HCT116 (cell line): ENCODE measurements around the gene PPP2R5C. TPM values are rescaled to one million over a fixed set of nuclear protein-coding genes. Genes with fewer than 3 reads are reported as not detected.
A peak's percentile ranks its signal among the peaks of the same experiment; 100 is the strongest.

Experiments
- ATAC-seq: fragments of 200-7000 bp; cut with Tn5 transposase; 2 replicates; pipeline ENCODE4 v1.9.1; 2020; ENCODE audit warnings: mild to moderate bottlenecking, moderate library complexity
- BruUV-seq: library from RNA; stranded (reverse); fragments of 400-500 nt; replicated peaks from 2 replicates; lab custom pipeline; 2021; lab: Mats Ljungman, UMichigan
- CTCF ChIA-PET: fragments of 300-600 bp; sonication (Branson Sonifier 250); formaldehyde crosslinking; loops from one replicate; lab custom pipeline; 2021; ENCODE audit warnings: antibody characterized with exemption; lab: Charles Lee
- POLR2A ChIA-PET: fragments of 300-600, 350-600 bp; sonication (Branson Sonifier 250); formaldehyde crosslinking; loops from one replicate; lab custom pipeline; 2021; ENCODE audit warnings: antibody characterized with exemption; lab: Charles Lee
- RAD21 ChIA-PET, 2 experiments: fragments of 300-600 bp; sonication (Branson Sonifier 250); formaldehyde crosslinking; loops; one replicate each; lab custom pipeline; 2023; ENCODE audit warnings: low total read pairs in 2 of 2; ENCODE audit not compliant: uncharacterized antibody in 2 of 2, unreplicated experiment in 2 of 2, low non-redundant PET in 1 of 2; lab: Charles Lee
- DNase-seq: peaks from one replicate; pipeline ENCODE4 v3.0.0-alpha.2; 2010; ENCODE audit warnings: low read depth, low spot score
- H2AFZ ChIP-seq: fragments of 200-600 bp; shearing (Covaris generic), sonication (generic); 2 replicates; pipeline ENCODE4 v1.6.1; 2017; ENCODE audit warnings: low read depth, mixed run types, mixed read lengths, antibody characterized with exemption, low read length; ENCODE audit not compliant: poor library complexity, severe bottlenecking
- H3K27ac ChIP-seq: 2 replicates; pipeline ENCODE4 v1.5.1; 2012; ENCODE audit warnings: low read depth, low read length
- H3K27me3 ChIP-seq: fragments of 200-600 bp; sonication (generic); 2 replicates; pipeline ENCODE4 v1.6.1; 2016; ENCODE audit warnings: mixed run types, low read length, mixed read lengths; ENCODE audit not compliant: insufficient read depth
- H3K36me3 ChIP-seq, 2 experiments: fragments of 200-500 bp in 1 of 2; fragments of 200-600 bp in 1 of 2; sonication (Bioruptor generic) in 1 of 2; sonication (generic) in 1 of 2; 2 replicates each; pipeline versions ENCODE4 v1.5.1 to v1.6.1; 2014 to 2016; ENCODE audit warnings: low read length in 2 of 2, inconsistent platforms in 1 of 2, mixed read lengths in 1 of 2, mixed run types in 1 of 2; ENCODE audit not compliant: insufficient read depth in 2 of 2, control insufficient read depth in 1 of 2
- H3K4me1 ChIP-seq, 2 experiments: fragments of 200-600 bp in 1 of 2; sonication (generic) in 1 of 2; 2 replicates each; pipeline versions ENCODE4 v1.5.1 to v1.6.1; 2012 to 2017; ENCODE audit warnings: low read length in 2 of 2, inconsistent platforms in 1 of 2, mild to moderate bottlenecking in 1 of 2, mixed read lengths in 1 of 2, mixed run types in 1 of 2, moderate library complexity in 1 of 2; ENCODE audit not compliant: insufficient read depth in 2 of 2, control insufficient read depth in 1 of 2
- H3K4me2 ChIP-seq: fragments of 200-600 bp; sonication (generic); 2 replicates; pipeline ENCODE4 v1.6.1; 2017; ENCODE audit warnings: mixed run types, low read length, mixed read lengths
- H3K4me3 ChIP-seq, 2 experiments: fragments of 200-600 bp in 1 of 2; sonication (generic) in 1 of 2; replicated peaks in 1 of 2; 2 replicates each; pipeline ENCODE4 v1.5.1; 2011 to 2016; ENCODE audit warnings: low read length in 2 of 2, control low read depth in 1 of 2, low read depth in 1 of 2, mild to moderate bottlenecking in 1 of 2, mixed read lengths in 1 of 2, mixed run types in 1 of 2
- H3K79me2 ChIP-seq: fragments of 200-600 bp; sonication (generic); 2 replicates; pipeline ENCODE4 v1.6.1; 2017; ENCODE audit warnings: mild to moderate bottlenecking, mixed run types, low read length, moderate library complexity, mixed read lengths; ENCODE audit not compliant: insufficient read depth
- H3K9ac ChIP-seq: fragments of 200-600 bp; sonication (generic); 2 replicates; pipeline ENCODE4 v1.6.1; 2016; ENCODE audit warnings: low read length, mixed read lengths
- H3K9me2 ChIP-seq: fragments of 200-600 bp; sonication (generic), shearing (Covaris generic); 2 replicates; pipeline ENCODE4 v1.6.1; 2017; ENCODE audit warnings: mixed run types, mild to moderate bottlenecking, moderate library complexity; ENCODE audit not compliant: insufficient read depth
- H3K9me3 ChIP-seq, 2 experiments: fragments of 200-500 bp in 1 of 2; fragments of 200-600 bp in 1 of 2; sonication (Bioruptor generic) in 1 of 2; sonication (generic) in 1 of 2; 2 replicates each; pipeline ENCODE4 v1.6.1; 2014 to 2017; ENCODE audit warnings: low read length in 2 of 2, mixed read lengths in 2 of 2, inconsistent platforms in 1 of 2, low read depth in 1 of 2, mild to moderate bottlenecking in 1 of 2, mixed run types in 1 of 2, moderate library complexity in 1 of 2; ENCODE audit not compliant: control insufficient read depth in 1 of 2, insufficient read depth in 1 of 2
- H4K20me1 ChIP-seq: fragments of 200-600 bp; sonication (generic), shearing (Covaris generic); 2 replicates; pipeline ENCODE4 v1.6.1; 2017; ENCODE audit warnings: mixed run types, mild to moderate bottlenecking, moderate library complexity; ENCODE audit not compliant: insufficient read depth
- EGR1 ChIP-seq: IDR thresholded peaks from 2 replicates; pipeline ENCODE4 v1.6.1; 2012; ENCODE audit warnings: low read depth
- ELF1 ChIP-seq: IDR thresholded peaks from 2 replicates; pipeline ENCODE4 v1.6.1; 2012; ENCODE audit warnings: low read depth, borderline replicate concordance
- FOSL1 ChIP-seq: IDR thresholded peaks from 2 replicates; pipeline ENCODE4 v1.6.1; 2012; ENCODE audit warnings: low read depth
- RAD21 ChIP-seq: IDR thresholded peaks from 2 replicates; pipeline ENCODE4 v1.6.1; 2012; ENCODE audit warnings: low read depth, mild to moderate bottlenecking
- SP1 ChIP-seq: IDR thresholded peaks from 2 replicates; pipeline ENCODE4 v1.6.1; 2012; ENCODE audit warnings: low read depth
- intact Hi-C: fragments of 100-400 bp; cut with micrococcal nuclease; formaldehyde crosslinking; loops from 2 replicates; pipeline ENCODE4 v1.10.0; 2022
- total RNA-seq: library from RNA; stranded (reverse); gene quantifications from one replicate; pipeline ENCODE4 v1.2.1, GENCODE V29; 2021; ENCODE audit not compliant: unreplicated experiment
- TF ChIP-seq, protein P1 (sequence below), 3 experiments: fragments of 200-600 bp in 1 of 3; sonication (generic) in 1 of 3; IDR thresholded peaks in 2 of 3; conservative IDR thresholded peaks in 1 of 3; 2 replicates each; pipeline ENCODE4 v1.5.1; 2012 to 2017; ENCODE audit warnings: low read depth in 2 of 3, low read length in 2 of 3, antibody characterized with exemption in 1 of 3, borderline replicate concordance in 1 of 3, control low read depth in 1 of 3, mild to moderate bottlenecking in 1 of 3, mixed read lengths in 1 of 3, mixed run types in 1 of 3, moderate library complexity in 1 of 3; ENCODE audit not compliant: insufficient read depth in 1 of 3
- TF ChIP-seq, protein P2 (sequence below): IDR thresholded peaks from 2 replicates; pipeline ENCODE4 v1.6.1; 2012
- TF ChIP-seq, protein P3 (sequence below): IDR thresholded peaks from 2 replicates; pipeline ENCODE4 v1.6.1; 2012
- TF ChIP-seq, protein P4 (sequence below): IDR thresholded peaks from 2 replicates; pipeline ENCODE4 v1.6.1; 2011; ENCODE audit warnings: mild to moderate bottlenecking, low read length, moderate library complexity; ENCODE audit not compliant: insufficient replicate concordance; ENCODE audit errors: extremely low read depth

Gene PPP2R5C
- total RNA-seq, 1 experiment from 2014 or later: 117 TPM

DNA sequence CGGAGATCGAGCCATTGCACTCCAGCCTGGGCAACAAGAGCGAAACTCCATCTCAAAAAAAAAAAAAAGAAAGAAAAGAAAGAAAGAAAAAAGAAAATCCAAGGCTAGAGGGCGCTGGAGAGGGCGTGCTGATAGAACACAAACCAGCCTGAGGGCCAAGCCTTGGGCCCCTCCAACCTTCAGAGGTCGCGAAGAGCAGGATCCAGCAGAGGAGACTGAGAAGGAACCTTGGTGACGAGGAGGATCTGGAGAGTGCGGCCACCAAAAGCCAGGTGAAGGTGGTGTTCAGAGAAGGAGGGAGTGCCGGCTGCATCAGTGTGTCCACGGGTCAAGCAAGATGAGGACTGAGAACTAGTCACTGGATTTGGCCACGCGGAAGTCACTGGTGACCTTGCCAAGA, 198.7 kb downstream of the PPP2R5C start:
- ChIA-PET POLR2A (no interaction called here), CTCF (interaction anchor here (1.4 kb wide), 2 partner anchors 13 to 189 kb away, joined by 4 to 5 read pairs; no protein-coding TSS in a partner anchor), RAD21 (no interaction called here)
- no peaks in the 10 kb centered on the region for H3K27me3 ChIP-seq
- BruUV-seq: no TSS peak
- H4K20me1 ChIP-seq: no peaks in the 10 kb centered on the region
- no peaks in the 10 kb centered on the region for H3K36me3 ChIP-seq
- intact Hi-C loops: loop anchor here (2.0 to 5.0 kb wide), 5 partner anchors 87 to 355 kb away; partner anchors contain the start of gene WDR20
- H3K27ac ChIP-seq: no peak overlapping the region
- no peak overlapping the region for H3K9ac ChIP-seq
- no peak for DNase-seq
- ATAC-seq: no peak
- no peak overlapping the region for H3K4me3 ChIP-seq
- TF ChIP-seq EGR1 (no peak), ELF1 (no peak), RAD21 (peak; percentile 23; the same call in 1 of the 2 replicates)
- TF ChIP-seq, protein P1, sequence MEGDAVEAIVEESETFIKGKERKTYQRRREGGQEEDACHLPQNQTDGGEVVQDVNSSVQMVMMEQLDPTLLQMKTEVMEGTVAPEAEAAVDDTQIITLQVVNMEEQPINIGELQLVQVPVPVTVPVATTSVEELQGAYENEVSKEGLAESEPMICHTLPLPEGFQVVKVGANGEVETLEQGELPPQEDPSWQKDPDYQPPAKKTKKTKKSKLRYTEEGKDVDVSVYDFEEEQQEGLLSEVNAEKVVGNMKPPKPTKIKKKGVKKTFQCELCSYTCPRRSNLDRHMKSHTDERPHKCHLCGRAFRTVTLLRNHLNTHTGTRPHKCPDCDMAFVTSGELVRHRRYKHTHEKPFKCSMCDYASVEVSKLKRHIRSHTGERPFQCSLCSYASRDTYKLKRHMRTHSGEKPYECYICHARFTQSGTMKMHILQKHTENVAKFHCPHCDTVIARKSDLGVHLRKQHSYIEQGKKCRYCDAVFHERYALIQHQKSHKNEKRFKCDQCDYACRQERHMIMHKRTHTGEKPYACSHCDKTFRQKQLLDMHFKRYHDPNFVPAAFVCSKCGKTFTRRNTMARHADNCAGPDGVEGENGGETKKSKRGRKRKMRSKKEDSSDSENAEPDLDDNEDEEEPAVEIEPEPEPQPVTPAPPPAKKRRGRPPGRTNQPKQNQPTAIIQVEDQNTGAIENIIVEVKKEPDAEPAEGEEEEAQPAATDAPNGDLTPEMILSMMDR (IDR thresholded peaks at IDR 0.05 in 2 of 3, conservative IDR thresholded peaks at IDR 0.05 in 1 of 3; ENCODE audit: borderline replicate concordance in 1 of 3, insufficient read depth in 1 of 3, low read depth in 2 of 3, low read length in 2 of 3): peak; percentile 52 to 54 (median 52)
- peaks cover 8% of the 10 kb centered on the region for H3K79me2 ChIP-seq
- H3K9me3 ChIP-seq: no peaks in the 10 kb centered on the region
- peak overlapping the region; percentile 25; the same call in 1 of the 2 replicates for H3K4me2 ChIP-seq
- peaks cover 17 to 36% of the 10 kb centered on the region in 2 experiments; a peak in 3 of 4 replicates for H3K4me1 ChIP-seq
- H3K9me2 ChIP-seq: no peaks in the 10 kb centered on the region
- peak overlapping the region; percentile 85 for H2AFZ ChIP-seq

DNA sequence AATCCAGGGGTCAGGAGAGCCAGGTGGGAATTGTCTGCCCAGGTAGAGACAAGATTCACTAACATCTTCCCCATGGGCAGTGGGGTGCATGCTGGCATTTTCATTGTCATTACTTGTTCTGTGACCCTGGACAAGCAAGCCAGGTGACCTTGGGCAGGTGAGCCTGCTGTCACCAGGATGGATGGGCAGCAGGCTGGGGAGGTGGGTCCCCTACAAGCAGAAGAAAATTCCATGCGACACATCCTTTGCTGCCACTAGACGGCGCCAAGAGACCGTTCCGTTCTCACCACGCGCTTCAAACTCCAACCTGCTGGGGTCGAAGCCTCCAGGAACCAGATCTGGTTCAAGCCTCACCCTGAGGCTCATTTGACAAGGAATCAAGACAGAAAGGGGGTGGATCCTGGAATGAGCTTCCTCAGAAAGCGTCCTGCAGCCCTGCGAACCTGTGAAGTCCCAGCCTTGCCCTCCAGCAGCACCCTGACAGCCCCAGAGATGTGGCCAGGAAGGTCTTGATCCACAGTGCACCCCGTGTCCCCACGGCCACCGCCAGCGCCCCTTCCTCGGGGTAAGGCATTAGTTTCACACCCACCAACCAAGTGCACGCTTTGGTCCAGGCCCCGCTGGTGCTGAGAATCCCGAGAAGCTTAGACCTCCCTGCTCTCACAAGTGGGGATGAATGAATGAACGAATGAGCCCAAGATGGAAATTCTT, 199.7 kb downstream of the PPP2R5C start:
- no peaks in the 10 kb centered on the region for H3K9me3 ChIP-seq
- peak overlapping the region; percentile 97 for H2AFZ ChIP-seq
- H3K27me3 ChIP-seq: no peaks in the 10 kb centered on the region
- H3K9me2 ChIP-seq: no peaks in the 10 kb centered on the region
- RAD21 ChIA-PET: interaction anchor here in 1 of 2 experiments (1.2 kb wide), 1 partner anchor 191 kb away, joined by 6 read pairs; no protein-coding TSS in a partner anchor
- peak; percentile 63 for DNase-seq
- H4K20me1 ChIP-seq: no peaks in the 10 kb centered on the region
- no TSS peak for BruUV-seq
- ATAC-seq: peak; percentile 45
- peaks cover 17% of the 10 kb centered on the region for H3K79me2 ChIP-seq
- H3K36me3 ChIP-seq: no peaks in the 10 kb centered on the region
- POLR2A ChIA-PET: no interaction called here
- no peak overlapping the region for H3K27ac ChIP-seq
- peaks cover 20 to 42% of the 10 kb centered on the region in 2 experiments; a peak in 3 of 4 replicates for H3K4me1 ChIP-seq
- CTCF ChIA-PET: interaction anchor here (1.2 to 2.0 kb wide), 6 partner anchors 11 to 254 kb away, joined by 4 to 9 read pairs (median 7); no protein-coding TSS in a partner anchor
- H3K9ac ChIP-seq: 0 out of 2 replicates have a peak overlapping the region, but pooled peaks have one; percentile 18
- intact Hi-C loops: loop anchor here (1.0 to 5.0 kb wide), 6 partner anchors 86 to 354 kb away; partner anchors contain the start of gene WDR20
- H3K4me3 ChIP-seq: no peak overlapping the region
- peak overlapping the region; percentile 32 for H3K4me2 ChIP-seq
- TF ChIP-seq, protein P2, sequence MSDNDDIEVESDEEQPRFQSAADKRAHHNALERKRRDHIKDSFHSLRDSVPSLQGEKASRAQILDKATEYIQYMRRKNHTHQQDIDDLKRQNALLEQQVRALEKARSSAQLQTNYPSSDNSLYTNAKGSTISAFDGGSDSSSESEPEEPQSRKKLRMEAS: peak; percentile 93
- TF ChIP-seq, protein P3, sequence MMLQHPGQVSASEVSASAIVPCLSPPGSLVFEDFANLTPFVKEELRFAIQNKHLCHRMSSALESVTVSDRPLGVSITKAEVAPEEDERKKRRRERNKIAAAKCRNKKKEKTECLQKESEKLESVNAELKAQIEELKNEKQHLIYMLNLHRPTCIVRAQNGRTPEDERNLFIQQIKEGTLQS: no peak
- TF ChIP-seq, protein P1 (IDR thresholded peaks at IDR 0.05 in 2 of 3, conservative IDR thresholded peaks at IDR 0.05 in 1 of 3; ENCODE audit: borderline replicate concordance in 1 of 3, insufficient read depth in 1 of 3, low read depth in 2 of 3, low read length in 2 of 3): peak; percentile 86 to 93 (median 90)
- no peak for TF ChIP-seq FOSL1
- TF ChIP-seq, protein P4, sequence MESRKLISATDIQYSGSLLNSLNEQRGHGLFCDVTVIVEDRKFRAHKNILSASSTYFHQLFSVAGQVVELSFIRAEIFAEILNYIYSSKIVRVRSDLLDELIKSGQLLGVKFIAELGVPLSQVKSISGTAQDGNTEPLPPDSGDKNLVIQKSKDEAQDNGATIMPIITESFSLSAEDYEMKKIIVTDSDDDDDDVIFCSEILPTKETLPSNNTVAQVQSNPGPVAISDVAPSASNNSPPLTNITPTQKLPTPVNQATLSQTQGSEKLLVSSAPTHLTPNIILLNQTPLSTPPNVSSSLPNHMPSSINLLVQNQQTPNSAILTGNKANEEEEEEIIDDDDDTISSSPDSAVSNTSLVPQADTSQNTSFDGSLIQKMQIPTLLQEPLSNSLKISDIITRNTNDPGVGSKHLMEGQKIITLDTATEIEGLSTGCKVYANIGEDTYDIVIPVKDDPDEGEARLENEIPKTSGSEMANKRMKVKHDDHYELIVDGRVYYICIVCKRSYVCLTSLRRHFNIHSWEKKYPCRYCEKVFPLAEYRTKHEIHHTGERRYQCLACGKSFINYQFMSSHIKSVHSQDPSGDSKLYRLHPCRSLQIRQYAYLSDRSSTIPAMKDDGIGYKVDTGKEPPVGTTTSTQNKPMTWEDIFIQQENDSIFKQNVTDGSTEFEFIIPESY: no peak
- no peak for TF ChIP-seq SP1
